Measurements from ENCODE around the gene ARAP1. TPM values are rescaled to one million over a fixed set of nuclear protein-coding genes. Genes with fewer than 3 reads are reported as not detected.
A peak's percentile ranks its signal among the peaks of the same experiment; 100 is the strongest.

Gene ARAP1
- total RNA-seq, 1 donor = 95.2 TPM

DNA sequence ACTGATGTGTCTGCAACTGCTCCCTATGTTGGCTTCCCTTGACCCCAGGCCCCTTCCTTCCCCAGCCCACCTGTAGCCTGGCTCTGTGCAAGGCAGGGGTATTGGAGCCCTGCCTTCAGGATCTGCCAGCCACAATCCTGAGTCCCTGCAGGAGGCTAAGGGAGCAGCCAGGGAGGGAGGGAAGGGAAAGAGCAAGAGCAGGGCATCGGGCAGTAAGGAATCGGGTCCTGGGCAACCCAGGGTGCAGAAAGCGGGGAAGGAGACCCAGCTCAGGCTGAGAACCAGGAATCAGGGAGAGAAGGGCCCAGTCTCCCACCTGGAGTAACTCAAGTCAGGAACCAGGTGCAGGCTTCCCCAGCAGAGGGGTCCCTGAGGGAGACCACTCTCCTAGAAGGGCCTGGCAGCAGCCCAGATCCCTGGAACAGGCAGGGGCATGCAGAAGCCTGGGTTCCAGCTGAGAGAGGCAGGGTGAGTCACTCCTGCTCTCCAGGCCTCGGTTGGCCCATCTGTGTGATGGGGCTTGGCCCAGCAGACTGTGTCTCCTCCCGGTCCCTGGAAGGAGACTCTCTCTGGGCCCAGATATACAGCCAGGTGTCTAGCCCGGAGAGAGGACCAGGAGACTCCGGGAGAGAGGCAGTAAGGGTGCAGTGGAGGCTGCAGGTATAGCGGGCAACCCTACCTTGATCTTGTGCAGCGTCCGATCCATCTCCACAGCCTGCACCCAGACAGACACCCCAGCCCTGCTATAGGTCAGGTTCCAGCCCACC is 28.3 kb upstream of the ARAP1 start:
- no peak overlapping the region for H3K27ac ChIP-seq (ENCODE audit: low read depth, low read length)
- H3K36me3 ChIP-seq (ENCODE audit: insufficient read depth, low read length) = no peaks in the 10 kb centered on the region
- H3K4me1 ChIP-seq (ENCODE audit: insufficient read depth, low read length) = peaks cover 3% of the 10 kb centered on the region
- H3K4me2 ChIP-seq (ENCODE audit: insufficient read depth, low read length) = peak overlapping the region; percentile 61
- H2AFZ ChIP-seq (ENCODE audit: low read length) = no peak overlapping the region
- H3K27me3 ChIP-seq (ENCODE audit: insufficient read depth, low read length) = peaks cover 13% of the 10 kb centered on the region
- DNase-seq (ENCODE audit: insufficient read length, low spot score, missing footprints) = peak; percentile 91
- no peak for TF ChIP-seq CTCF (IDR thresholded peaks at IDR 0.05; ENCODE audit: extremely low read depth, low read depth, low read length)
- H3K4me3 ChIP-seq (ENCODE audit: insufficient read depth, low read length) = peak overlapping the region; percentile 65
- H3K9me3 ChIP-seq (ENCODE audit: low read depth, low read length) = no peaks in the 10 kb centered on the region
- no peaks in the 10 kb centered on the region for H4K20me1 ChIP-seq (ENCODE audit: insufficient read depth, low read length)
- H3K79me2 ChIP-seq (ENCODE audit: insufficient read depth, low read length) = no peaks in the 10 kb centered on the region

- no peaks in the 10 kb centered on the region for H4K20me1 ChIP-seq (ENCODE audit: insufficient read depth, low read length)
- no peak overlapping the region for H3K4me3 ChIP-seq (ENCODE audit: insufficient read depth, low read length)
- no peaks in the 10 kb centered on the region for H3K9me3 ChIP-seq (ENCODE audit: low read depth, low read length)
- H3K4me1 ChIP-seq (ENCODE audit: insufficient read depth, low read length) = peaks cover 3% of the 10 kb centered on the region
- no peak overlapping the region for H3K27ac ChIP-seq (ENCODE audit: low read depth, low read length)
- no peak for TF ChIP-seq CTCF (IDR thresholded peaks at IDR 0.05; ENCODE audit: extremely low read depth, low read depth, low read length)
- no peaks in the 10 kb centered on the region for H3K36me3 ChIP-seq (ENCODE audit: insufficient read depth, low read length)
- H2AFZ ChIP-seq (ENCODE audit: low read length) = no peak overlapping the region
- DNase-seq (ENCODE audit: insufficient read length, low spot score, missing footprints) = peak; percentile 81
- H3K79me2 ChIP-seq (ENCODE audit: insufficient read depth, low read length) = no peaks in the 10 kb centered on the region
- H3K4me2 ChIP-seq (ENCODE audit: insufficient read depth, low read length) = no peak overlapping the region
- H3K27me3 ChIP-seq (ENCODE audit: insufficient read depth, low read length) = peaks cover 13% of the 10 kb centered on the region
Observed at GRCh38 chr11:72779495-72780128, 27.4 kb upstream of the ARAP1 start.

GRCh38 chr11:72778535-72779494 is 26.6 kb upstream of the ARAP1 start:
- H3K79me2 ChIP-seq (ENCODE audit: insufficient read depth, low read length) = no peaks in the 10 kb centered on the region
- TF ChIP-seq CTCF (IDR thresholded peaks at IDR 0.05; ENCODE audit: extremely low read depth, low read depth, low read length) = no peak
- no peaks in the 10 kb centered on the region for H3K36me3 ChIP-seq (ENCODE audit: insufficient read depth, low read length)
- peaks cover 3% of the 10 kb centered on the region for H3K4me1 ChIP-seq (ENCODE audit: insufficient read depth, low read length)
- H3K4me2 ChIP-seq (ENCODE audit: insufficient read depth, low read length) = no peak overlapping the region
- H3K27ac ChIP-seq (ENCODE audit: low read depth, low read length) = no peak overlapping the region
- DNase-seq (ENCODE audit: insufficient read length, low spot score, missing footprints) = peak; percentile 87
- no peaks in the 10 kb centered on the region for H4K20me1 ChIP-seq (ENCODE audit: insufficient read depth, low read length)
- no peaks in the 10 kb centered on the region for H3K9me3 ChIP-seq (ENCODE audit: low read depth, low read length)
- no peak overlapping the region for H3K4me3 ChIP-seq (ENCODE audit: insufficient read depth, low read length)
- H2AFZ ChIP-seq (ENCODE audit: low read length) = no peak overlapping the region
- H3K27me3 ChIP-seq (ENCODE audit: insufficient read depth, low read length) = peaks cover 13% of the 10 kb centered on the region

All from osteoblast (primary cell).